GM19240 (cell line): Measurements from ENCODE around the gene GRAP.
"Not testable (repeated sequence)": the region's sequence is repeated elsewhere in the genome, so short reads cannot be mapped to it uniquely, and the experiment has no call there.

Experiments
- DNase-seq: peaks from one replicate; pipeline ENCODE4 v3.0.0; 2011; ENCODE audit warnings: low spot score; ENCODE audit not compliant: insufficient read length

The GRAP gene

GRCh38 chr17:19042369-19042768 is 4.4 kb downstream of the GRAP start:
- DNase-seq = not testable (repeated sequence)

GRCh38 chr17:19041871-19042270 is 4.9 kb downstream of the GRAP start:
- DNase-seq = not testable (repeated sequence)

GRCh38 chr17:19040350-19040749 is 6.4 kb downstream of the GRAP start:
- DNase-seq = not testable (repeated sequence)

GRCh38 chr17:19038730-19039129 is 8.0 kb downstream of the GRAP start:
- DNase-seq = not testable (repeated sequence)

GRCh38 chr17:19038007-19038406 is 8.8 kb downstream of the GRAP start:
- not testable (repeated sequence) for DNase-seq

GRCh38 chr17:19037547-19037946 is 9.2 kb downstream of the GRAP start:
- not testable (repeated sequence) for DNase-seq

- DNase-seq = not testable (repeated sequence)
Observed at GRCh38 chr17:19036186-19036585, 10.6 kb downstream of the GRAP start.

GRCh38 chr17:19032377-19032988 is 14.3 kb downstream of the GRAP start:
- DNase-seq = not testable (repeated sequence)

- not testable (repeated sequence) for DNase-seq
Observed at GRCh38 chr17:19031729-19032128, 15.0 kb downstream of the GRAP start.

GRCh38 chr17:19030771-19031449 is 15.8 kb downstream of the GRAP start:
- not testable (repeated sequence) for DNase-seq

GRCh38 chr17:19029740-19030139 is 17.0 kb downstream of the GRAP start:
- not testable (repeated sequence) for DNase-seq

- DNase-seq = not testable (repeated sequence)
Observed at GRCh38 chr17:19028671-19029070, 18.1 kb downstream of the GRAP start.

GRCh38 chr17:19024101-19025078 is 22.4 kb downstream of the GRAP start:
- no peak for DNase-seq

- no peak for DNase-seq
Observed at GRCh38 chr17:19023209-19023999, 23.4 kb downstream of the GRAP start.

GRCh38 chr17:19022747-19023146 is 24.0 kb downstream of the GRAP start:
- DNase-seq = no peak

- no peak for DNase-seq
Observed at GRCh38 chr17:19022128-19022527, 24.6 kb downstream of the GRAP start.

GRCh38 chr17:19021622-19022083 is 25.1 kb downstream of the GRAP start:
- DNase-seq = no peak

- DNase-seq = not testable (repeated sequence)
Observed at GRCh38 chr17:19021011-19021621, 25.6 kb downstream of the GRAP start.

GRCh38 chr17:19020016-19020415 is 26.7 kb downstream of the GRAP start:
- DNase-seq = no peak
